Muscle layer of duodenum (tissue), 2 donors: ENCODE data around the gene ARHGEF6.

ENCODE experiments used
- H3K27ac ChIP-seq: one replicate; pipeline ENCODE4 v1.7.0; 2013; ENCODE audit warnings: mild to moderate bottlenecking, low read length
- H3K27me3 ChIP-seq: one replicate; pipeline ENCODE4 v1.7.0; 2013; ENCODE audit warnings: low read depth, mild to moderate bottlenecking, control low read depth, low read length
- H3K36me3 ChIP-seq, 2 donors: one replicate each; pipeline ENCODE4 v1.7.0; 2013; ENCODE audit warnings: low read length in 2 of 2, control low read depth in 1 of 2, mild to moderate bottlenecking in 1 of 2; ENCODE audit not compliant: insufficient read depth in 2 of 2, control insufficient read depth in 1 of 2
- H3K4me1 ChIP-seq, 2 donors: one replicate each; pipeline ENCODE4 v1.7.0; 2013; ENCODE audit warnings: low read length in 2 of 2, mild to moderate bottlenecking in 2 of 2, control low read depth in 1 of 2, moderate library complexity in 1 of 2; ENCODE audit not compliant: insufficient read depth in 2 of 2, control insufficient read depth in 1 of 2
- H3K4me3 ChIP-seq, 2 donors: one replicate each; pipeline ENCODE4 v1.7.0; 2013; ENCODE audit warnings: low read length in 2 of 2, low read depth in 1 of 2, mild to moderate bottlenecking in 1 of 2
- H3K9me3 ChIP-seq, 2 donors: one replicate each; pipeline ENCODE4 v1.7.0; 2013; ENCODE audit warnings: low read length in 2 of 2, control low read depth in 1 of 2, mild to moderate bottlenecking in 1 of 2; ENCODE audit not compliant: control insufficient read depth in 1 of 2
- donor health status: healthy.

Gene ARHGEF6

DNA sequence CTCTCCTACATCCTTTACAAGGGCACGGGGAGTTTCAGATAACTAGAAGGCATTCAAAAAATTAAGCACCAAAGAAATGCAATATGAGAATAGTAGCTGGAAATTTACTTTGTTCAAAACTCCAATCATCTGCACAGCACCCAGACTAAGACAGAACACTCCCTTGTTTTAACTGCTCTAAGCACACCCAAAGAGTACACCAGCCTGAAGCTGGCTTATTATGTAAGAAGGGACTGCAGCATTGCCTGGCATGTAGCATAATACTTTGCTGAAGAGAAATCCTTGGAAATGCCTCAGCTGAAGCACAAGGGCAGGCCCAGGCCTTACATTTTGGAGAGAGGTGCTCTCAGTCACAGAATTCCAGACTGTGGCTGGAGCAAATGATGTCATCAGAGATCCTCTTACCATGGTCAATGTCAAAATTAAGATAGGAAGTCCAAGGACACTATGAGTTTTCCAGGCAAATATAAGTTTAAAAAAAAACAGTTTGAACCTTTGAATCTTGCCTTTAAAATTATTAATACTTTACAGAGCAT lies 14.8 kb downstream of the ARHGEF6 start:
- Histone ChIP-seq H3K9me3 (no peaks in the 10 kb centered on the region), H3K4me1 (peaks cover 0 to 3% of the 10 kb centered on the region in 2 donors), H3K4me3 (peak overlapping the region in 1 of 2 donors; percentile 11), H3K36me3 (no peaks in the 10 kb centered on the region), H3K27ac (no peak overlapping the region), H3K27me3 (no peaks in the 10 kb centered on the region)

DNA sequence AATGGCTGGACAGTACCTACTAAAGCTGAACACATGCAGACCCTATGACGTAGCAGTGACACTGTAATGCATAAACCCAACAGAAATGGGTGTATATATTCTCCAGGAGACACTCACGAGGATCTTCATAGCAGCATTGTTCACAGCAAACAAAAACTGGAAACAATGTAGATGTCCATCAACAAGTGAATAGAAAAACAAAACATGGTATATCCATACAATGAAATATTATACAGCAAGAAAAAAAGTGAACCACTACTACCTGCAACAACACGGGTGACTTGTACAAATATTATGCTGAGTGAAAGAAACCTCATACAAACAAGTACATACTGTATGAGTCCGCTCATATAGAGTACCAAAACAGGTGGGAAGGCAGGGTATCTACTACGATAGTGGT lies 16.5 kb downstream of the ARHGEF6 start:
- no peaks in the 10 kb centered on the region for H3K9me3 ChIP-seq
- H3K27ac ChIP-seq = no peak overlapping the region
- H3K27me3 ChIP-seq = no peaks in the 10 kb centered on the region
- peaks cover 3% of the 10 kb centered on the region in 2 donors for H3K4me1 ChIP-seq
- H3K4me3 ChIP-seq = no peak overlapping the region
- no peaks in the 10 kb centered on the region for H3K36me3 ChIP-seq

DNA sequence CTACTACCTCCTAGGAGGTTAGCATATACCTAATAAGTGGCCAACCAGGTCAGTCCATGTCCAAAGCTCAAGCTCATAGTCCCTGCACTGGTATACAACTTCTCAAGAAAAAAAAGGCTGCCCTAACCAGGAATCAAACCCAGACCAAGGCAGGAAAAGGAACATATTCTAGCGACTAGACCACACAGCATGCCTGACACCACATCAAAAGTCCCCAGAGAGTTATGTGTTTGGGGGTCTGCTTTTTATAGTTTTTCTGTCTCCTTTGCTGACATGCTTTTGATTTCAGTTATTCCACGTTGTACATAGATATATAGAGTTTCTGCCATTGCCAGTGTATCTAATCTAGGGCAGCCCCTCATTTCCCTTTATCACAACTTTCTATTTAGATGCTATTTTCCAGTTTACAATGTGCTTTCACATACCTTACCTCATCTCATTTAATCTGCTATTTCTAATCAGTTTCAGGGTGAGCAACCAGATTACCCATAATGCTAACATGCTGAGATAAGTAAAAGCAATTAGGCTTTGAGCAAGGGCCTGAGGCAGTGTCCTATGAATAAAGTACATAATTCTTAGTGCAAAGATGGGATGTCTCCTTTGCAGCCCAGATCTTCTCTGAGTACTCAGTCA lies 17.8 kb downstream of the ARHGEF6 start:
- Histone ChIP-seq H3K27ac (no peak overlapping the region), H3K9me3 (no peaks in the 10 kb centered on the region), H3K4me1 (peaks cover 3% of the 10 kb centered on the region in 2 donors), H3K4me3 (no peak overlapping the region), H3K36me3 (no peaks in the 10 kb centered on the region), H3K27me3 (no peaks in the 10 kb centered on the region)

DNA sequence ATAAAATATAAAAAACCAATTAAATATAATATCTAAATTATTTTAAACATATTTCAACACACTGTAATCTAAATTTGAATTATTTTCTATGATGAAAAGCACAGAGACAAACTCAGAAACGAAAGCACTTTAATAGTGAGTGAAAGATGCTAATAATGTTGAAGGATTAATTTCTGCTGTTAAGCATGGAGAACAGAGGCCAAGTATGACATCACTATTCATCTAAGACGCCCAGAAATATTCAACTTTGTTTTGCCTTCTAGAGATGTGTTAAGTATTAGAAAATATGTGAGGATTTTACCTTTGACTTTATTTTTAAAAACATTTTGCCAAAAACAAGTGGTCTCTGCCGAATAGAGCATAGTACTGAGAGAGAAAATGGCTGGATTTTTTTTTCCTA lies 19.3 kb downstream of the ARHGEF6 start:
- Histone ChIP-seq H3K9me3 (no peaks in the 10 kb centered on the region), H3K4me3 (no peak overlapping the region), H3K4me1 (peaks cover 3% of the 10 kb centered on the region in 2 donors), H3K27ac (no peak overlapping the region), H3K27me3 (no peaks in the 10 kb centered on the region), H3K36me3 (no peaks in the 10 kb centered on the region)

DNA sequence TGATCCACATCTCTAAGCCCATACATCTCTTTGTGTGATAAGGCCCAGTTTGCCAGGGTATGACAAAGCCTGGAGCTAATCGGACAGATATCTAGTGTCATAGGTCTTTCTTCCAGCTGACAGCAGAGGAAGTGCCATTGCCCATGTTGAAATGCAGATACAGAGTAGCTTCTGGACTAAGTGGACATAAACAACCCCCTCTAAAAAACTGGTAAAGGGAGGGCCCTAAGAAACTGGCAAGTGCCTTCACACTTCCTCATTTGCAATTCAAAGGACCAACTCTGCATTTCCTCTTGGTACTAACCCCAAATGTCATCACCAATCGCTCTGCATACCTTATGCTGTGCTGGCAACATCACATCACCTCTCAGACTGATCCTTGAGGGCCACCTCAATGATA lies 20.8 kb downstream of the ARHGEF6 start:
- peaks cover 0 to 3% of the 10 kb centered on the region in 2 donors for H3K4me1 ChIP-seq
- no peaks in the 10 kb centered on the region for H3K27me3 ChIP-seq
- no peaks in the 10 kb centered on the region for H3K9me3 ChIP-seq
- no peaks in the 10 kb centered on the region for H3K36me3 ChIP-seq
- no peak overlapping the region for H3K27ac ChIP-seq
- no peak overlapping the region for H3K4me3 ChIP-seq

DNA sequence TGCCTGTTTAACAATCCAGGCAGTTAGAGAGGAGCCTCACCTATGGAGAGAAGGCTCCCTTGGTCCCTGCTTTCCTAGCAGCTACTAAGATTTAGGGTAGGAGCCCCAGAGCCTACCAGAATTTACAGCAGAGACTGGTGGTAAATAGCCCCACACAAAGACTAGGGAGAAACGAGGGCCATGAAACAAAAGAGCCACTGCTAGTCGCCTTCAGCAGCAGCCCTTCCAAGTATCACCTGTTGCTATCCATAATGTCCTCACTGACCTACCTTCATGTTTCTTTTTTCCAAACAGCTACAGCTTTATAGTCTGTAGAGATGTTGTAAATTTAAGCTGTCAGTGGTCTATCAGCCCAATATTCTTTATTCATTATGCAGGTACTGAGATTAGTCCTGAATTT lies 25.3 kb downstream of the ARHGEF6 start:
- Histone ChIP-seq H3K9me3 (no peaks in the 10 kb centered on the region), H3K36me3 (no peaks in the 10 kb centered on the region), H3K27me3 (no peaks in the 10 kb centered on the region), H3K4me3 (no peak overlapping the region), H3K27ac (no peak overlapping the region), H3K4me1 (peaks cover 0 to 3% of the 10 kb centered on the region in 2 donors)

DNA sequence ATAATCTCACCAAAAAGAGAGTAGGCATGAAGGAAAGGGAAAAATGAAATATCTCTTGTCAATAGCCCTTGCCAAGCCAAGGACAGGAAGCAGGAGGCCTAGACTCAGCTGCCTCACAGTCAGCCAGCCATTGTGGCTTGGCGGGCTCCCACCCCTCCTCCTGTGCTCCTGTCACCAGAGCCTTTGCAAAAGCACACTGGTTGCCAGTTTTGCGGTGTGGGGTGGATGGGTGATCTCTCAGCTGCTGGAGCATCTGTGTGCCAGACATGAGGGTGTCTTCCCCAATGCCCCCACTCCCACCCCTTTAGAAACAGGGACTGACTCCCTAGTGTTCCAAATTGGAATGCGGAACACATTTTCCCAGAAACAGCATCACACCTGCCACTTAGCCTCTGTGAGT lies 26.1 kb downstream of the ARHGEF6 start:
- Histone ChIP-seq H3K4me3 (no peak overlapping the region), H3K27me3 (no peaks in the 10 kb centered on the region), H3K9me3 (no peaks in the 10 kb centered on the region), H3K36me3 (no peaks in the 10 kb centered on the region), H3K4me1 (no peaks in the 10 kb centered on the region), H3K27ac (no peak overlapping the region)

DNA sequence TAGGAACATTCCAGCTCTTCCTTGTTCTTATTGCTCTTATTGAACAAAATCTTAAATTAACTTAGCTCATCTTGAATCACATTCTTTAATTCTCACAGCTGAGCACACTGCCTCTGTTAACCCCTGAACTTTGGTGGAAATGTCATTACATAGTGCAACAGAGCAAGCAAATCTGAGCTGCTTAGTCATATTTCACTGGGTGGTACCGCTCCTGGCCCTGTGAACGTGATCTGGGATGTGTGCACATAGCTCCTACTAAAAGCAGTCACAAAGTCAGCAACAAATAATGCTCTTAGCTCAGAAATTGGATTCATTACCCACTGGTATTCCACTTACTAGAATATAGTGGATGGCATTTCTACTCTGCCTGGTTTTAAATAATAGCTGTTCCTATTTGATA lies 27.9 kb downstream of the ARHGEF6 start:
- H3K27me3 ChIP-seq = no peaks in the 10 kb centered on the region
- no peaks in the 10 kb centered on the region for H3K36me3 ChIP-seq
- no peak overlapping the region for H3K27ac ChIP-seq
- H3K4me3 ChIP-seq = no peak overlapping the region
- H3K4me1 ChIP-seq = no peaks in the 10 kb centered on the region
- no peaks in the 10 kb centered on the region for H3K9me3 ChIP-seq

DNA sequence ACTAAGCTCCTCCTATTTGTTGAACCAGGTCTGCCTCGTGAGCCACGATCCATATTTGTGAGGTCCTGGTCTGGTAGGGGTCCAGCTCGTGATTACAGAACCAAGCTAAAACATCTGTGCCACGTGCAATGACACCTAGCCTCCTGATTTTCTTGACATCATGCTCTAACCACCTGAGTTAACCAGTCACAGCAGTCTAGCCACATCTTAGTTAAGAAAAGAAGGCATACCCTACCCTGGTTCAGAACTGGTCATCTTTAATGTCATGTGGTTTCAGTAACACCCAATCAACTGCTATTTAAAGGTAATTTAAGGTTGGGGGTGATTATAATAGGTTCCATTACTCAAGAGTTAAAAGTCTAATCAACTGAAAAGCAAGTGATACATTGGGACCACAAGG lies 28.4 kb downstream of the ARHGEF6 start:
- H3K27ac ChIP-seq = no peak overlapping the region
- no peaks in the 10 kb centered on the region for H3K9me3 ChIP-seq
- no peaks in the 10 kb centered on the region for H3K36me3 ChIP-seq
- H3K27me3 ChIP-seq = no peaks in the 10 kb centered on the region
- H3K4me1 ChIP-seq = no peaks in the 10 kb centered on the region
- H3K4me3 ChIP-seq = no peak overlapping the region

DNA sequence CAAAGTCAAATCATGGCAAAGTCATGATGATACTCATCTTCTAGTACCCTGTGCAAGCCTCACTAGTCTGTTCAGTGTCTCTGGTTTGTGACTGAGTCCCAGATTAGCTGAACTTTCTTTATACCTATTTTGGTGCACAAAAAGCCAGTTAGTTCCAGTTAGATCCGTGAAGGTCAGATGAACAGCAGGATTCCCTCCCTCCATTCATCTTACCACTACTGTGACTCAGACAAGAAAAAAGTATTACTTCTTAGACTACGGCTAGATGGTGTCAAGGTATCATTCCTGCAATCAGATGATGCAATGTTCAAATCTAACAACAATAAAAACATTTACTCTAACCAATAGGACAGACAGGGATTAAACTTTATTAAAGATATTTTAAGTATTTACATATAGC lies 30.4 kb downstream of the ARHGEF6 start:
- no peak overlapping the region for H3K4me3 ChIP-seq
- H3K27me3 ChIP-seq = no peaks in the 10 kb centered on the region
- no peak overlapping the region for H3K27ac ChIP-seq
- no peaks in the 10 kb centered on the region for H3K36me3 ChIP-seq
- H3K9me3 ChIP-seq = no peaks in the 10 kb centered on the region
- peaks cover 4 to 6% of the 10 kb centered on the region in 2 donors for H3K4me1 ChIP-seq

DNA sequence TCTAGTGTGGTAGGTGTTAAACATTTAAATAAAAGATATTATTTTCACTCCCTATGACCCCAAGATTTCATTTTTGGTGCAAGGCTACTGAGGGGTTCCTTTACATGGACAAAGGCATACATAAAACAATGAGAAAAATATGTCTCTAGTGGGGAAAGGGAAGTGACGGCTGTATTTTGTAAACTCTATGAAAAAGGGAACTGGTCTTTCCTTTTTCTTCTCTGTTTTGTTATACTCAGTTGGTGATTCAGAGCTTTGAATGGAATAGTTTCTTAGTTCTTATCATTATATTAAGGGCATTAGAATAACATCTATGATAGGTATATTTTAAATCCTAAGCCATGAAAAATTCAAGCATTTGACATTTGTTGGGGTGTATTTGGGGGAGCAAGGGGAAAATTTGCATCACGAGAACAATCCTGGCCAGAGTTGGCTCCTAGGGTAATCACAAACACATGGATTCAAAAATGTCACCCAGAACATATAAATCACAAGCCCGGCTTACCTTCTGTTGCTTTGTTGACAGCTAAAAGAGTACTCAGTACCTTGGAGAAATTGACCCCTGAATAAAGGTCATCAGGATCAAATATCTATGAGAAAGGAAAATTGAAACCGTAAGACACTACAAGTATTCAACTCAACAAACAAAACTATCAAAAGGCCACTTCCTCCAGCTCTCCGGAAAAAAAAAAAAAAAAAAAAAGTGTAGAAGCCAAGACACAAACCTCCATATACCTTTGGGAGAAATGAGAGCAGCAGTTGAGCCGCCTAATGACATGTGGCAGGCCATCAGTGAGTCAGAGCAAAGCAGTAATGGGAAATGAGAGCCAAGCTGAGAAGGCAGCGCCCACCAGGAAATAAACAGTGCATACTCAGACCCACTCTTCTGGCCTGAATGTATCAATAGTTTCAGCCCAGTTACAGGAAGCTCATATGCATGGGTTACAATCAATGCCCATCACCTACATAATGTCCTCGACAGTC lies 33.4 kb downstream of the ARHGEF6 start:
- peak overlapping the region; percentile 51 for H3K27ac ChIP-seq

More for the DNA sequence above, 33.4 kb downstream of the ARHGEF6 start:
- H3K9me3 ChIP-seq = no peaks in the 10 kb centered on the region
- no peaks in the 10 kb centered on the region for H3K27me3 ChIP-seq
- peaks cover 4 to 9% of the 10 kb centered on the region in 2 donors for H3K4me1 ChIP-seq
- no peak overlapping the region for H3K4me3 ChIP-seq
- no peaks in the 10 kb centered on the region for H3K36me3 ChIP-seq
